ENCODE data around the gene CHKA. TPM values are rescaled to one million over a fixed set of nuclear protein-coding genes. Genes with fewer than 3 reads are reported as not detected.

Gene CHKA
- total and polyA plus RNA-seq, 2 of the 8 experiments (the other 6 are each of a cell fraction or from before 2014, with no cell fraction given) = 61.2 to 86.6 TPM

- TF ChIP-seq CHD7 (IDR thresholded peaks at IDR 0.05; ENCODE audit: insufficient replicate concordance, low read length) (no peak), BACH1 (IDR thresholded peaks at IDR 0.05; ENCODE audit: low read length) (no peak)
These were observed 96.7 kb downstream of the CHKA start (continued) for GRCh38 chr11:68024508-68024907.

Measured in H1 (cell line).